Psoas muscle (tissue), 8 donors: ENCODE measurements around the gene APOL4. TPM values are rescaled to one million over a fixed set of nuclear protein-coding genes. Genes with fewer than 3 reads are reported as not detected.

ENCODE experiments used
- ATAC-seq, 4 donors: fragments of 200-7000 bp; cut with Tn5 transposase; one replicate each; pipeline ENCODE4 v1.9.1; 2020; ENCODE audit warnings: moderate library complexity in 3 of 4, mild to moderate bottlenecking in 2 of 4
- DNase-seq, 2 donors: peaks; one replicate each; pipeline ENCODE4 v3.0.0-alpha.2; 2020
- H3K27ac ChIP-seq: fragments of 200-600 bp; one replicate; pipeline ENCODE4 v1.8.0; 2022
- H3K27me3 ChIP-seq, 3 donors: fragments of 200-600 bp in 1 of 3; one replicate each; pipeline versions ENCODE4 v1.6.1 to v1.8.0; 2013 to 2022; ENCODE audit warnings: low read length in 2 of 3, mild to moderate bottlenecking in 2 of 3, moderate library complexity in 1 of 3; ENCODE audit not compliant: insufficient read depth in 3 of 3
- H3K36me3 ChIP-seq, 2 donors: fragments of 200-600 bp in 1 of 2; one replicate each; pipeline versions ENCODE4 v1.6.1 to v1.8.0; 2013 to 2022; ENCODE audit warnings: low read depth in 1 of 2, mild to moderate bottlenecking in 1 of 2, moderate library complexity in 1 of 2; ENCODE audit not compliant: insufficient read depth in 1 of 2
- H3K4me1 ChIP-seq: fragments of 200-600 bp; one replicate; pipeline ENCODE4 v1.8.0; 2022
- H3K4me3 ChIP-seq: fragments of 200-600 bp; one replicate; pipeline ENCODE4 v1.8.0; 2022; ENCODE audit warnings: mild to moderate bottlenecking
- H3K9me3 ChIP-seq: fragments of 200-600 bp; one replicate; pipeline ENCODE4 v1.8.0; 2022
- CTCF ChIP-seq: fragments of 200-600 bp; IDR thresholded peaks from one replicate; pipeline ENCODE4 v1.8.0; 2022; ENCODE audit warnings: antibody characterized with exemption
- WGBS, 3 donors: extraction: QIAGEN DNeasy Blood & Tissue Kit; methylation state at CpG; one replicate each; pipeline versions ENCODE4 v1.1.6 to v1.1.7; 2013; 5-methylcytosine and 5-hydroxymethylcytosine counted together
- intact Hi-C, 2 donors: fragments of 100-400 bp; cut with DNase I; formaldehyde crosslinking; loops; one replicate each; pipeline versions ENCODE4 v1.11.0 to v1.14.2; 2022
- polyA plus RNA-seq, 3 donors: library from polyadenylated mRNA; stranded (reverse); fragments of 200-250 nt; gene quantifications; one replicate each; pipeline ENCODE4 v1.2.3, GENCODE V29; 2013
- total RNA-seq, 4 donors: library from RNA; stranded (reverse); fragmentation: NEBNext Ultra II Directional in 2 of 4; extraction: Animal tissue kit (Norgen Biotek cat#: 25700) in 2 of 4; gene quantifications; one replicate each; pipeline versions ENCODE4 v1.2.1 to v1.2.4, GENCODE V29; 2021 to 2023
- donor health status: healthy with polysubstance abuse.
- donor health status: DM: no; HTN: no; CAD: no; lungs with moderate emphysema.
- donor health status: Bipolar disorder and iron deficiency.
- donor health status: healthy.
- donor health status: DM: yes; HTN: yes; CAD: no.
- donor health status: DM: no; HTN: no; CAD: no.
- donor health status: DM: no; HTN: no; CAD: no.
- donor health status: DM: yes; HTN: yes; CAD: no.

The APOL4 gene
- total and polyA plus RNA-seq, 7 donors = 0.86 to 6.8 (median 1.6) TPM

GRCh38 chr22:36182857-36183256 is 18.8 kb downstream of the APOL4 start:
- intact Hi-C loops = no loop called here
- WGBS, 3 donors = 64 to 82% (median 75%) methylated on average over 6 of the region's 6 CpGs
- no peak for ATAC-seq
- TF ChIP-seq CTCF = no peak
- H3K27me3 ChIP-seq = no peaks in the 10 kb centered on the region
- no peak for DNase-seq
- H3K4me3 ChIP-seq = no peak overlapping the region
- no peaks in the 10 kb centered on the region for H3K9me3 ChIP-seq
- H3K36me3 ChIP-seq = no peaks in the 10 kb centered on the region
- no peak overlapping the region for H3K27ac ChIP-seq
- no peaks in the 10 kb centered on the region for H3K4me1 ChIP-seq

GRCh38 chr22:36182056-36182455 is 19.6 kb downstream of the APOL4 start:
- ATAC-seq (no peak), DNase-seq (no peak)
- no peaks in the 10 kb centered on the region for H3K27me3 ChIP-seq
- H3K27ac ChIP-seq = no peak overlapping the region
- no peak for TF ChIP-seq CTCF
- no peaks in the 10 kb centered on the region for H3K9me3 ChIP-seq
- H3K36me3 ChIP-seq = no peaks in the 10 kb centered on the region
- intact Hi-C loops = no loop called here
- H3K4me1 ChIP-seq = no peaks in the 10 kb centered on the region
- 80 to 84% (median 84%) methylated on average over 7 of the region's 7 CpGs for WGBS, 3 donors
- H3K4me3 ChIP-seq = no peak overlapping the region

- H3K4me3 ChIP-seq = no peak overlapping the region
- DNase-seq = no peak
- H3K27me3 ChIP-seq = no peaks in the 10 kb centered on the region
- no peaks in the 10 kb centered on the region for H3K9me3 ChIP-seq
- WGBS, 3 donors = 84 to 94% (median 85%) methylated on average over 6 of the region's 6 CpGs
- no peaks in the 10 kb centered on the region for H3K4me1 ChIP-seq
- no peaks in the 10 kb centered on the region for H3K36me3 ChIP-seq
- no peak overlapping the region for H3K27ac ChIP-seq
- no peak for TF ChIP-seq CTCF
- intact Hi-C loops = loop anchor here in 1 of 2 donors (2.0 kb wide), 1 partner anchor 36 kb away; no protein-coding TSS in a partner anchor
- ATAC-seq = no peak
Measured at GRCh38 chr22:36180928-36181327, 20.7 kb downstream of the APOL4 start.

GRCh38 chr22:36180038-36180880 is 21.4 kb downstream of the APOL4 start:
- WGBS, 3 donors = 60 to 71% (median 63%) methylated on average over 22 of the region's 22 CpGs
- intact Hi-C loops = loop anchor here in 1 of 2 donors (2.0 kb wide), 1 partner anchor 35 kb away; no protein-coding TSS in a partner anchor
- Histone ChIP-seq H3K9me3 (no peaks in the 10 kb centered on the region), H3K27me3 (no peaks in the 10 kb centered on the region), H3K36me3 (no peaks in the 10 kb centered on the region), H3K27ac (no peak overlapping the region), H3K4me1 (no peaks in the 10 kb centered on the region), H3K4me3 (no peak overlapping the region)
- TF ChIP-seq CTCF = peak; percentile 88
- DNase-seq (peak; percentile 86 to 90), ATAC-seq (peak; percentile 83 to 95 (median 90))
